Measurements from ENCODE around the gene FAF1. TPM values are rescaled to one million over a fixed set of nuclear protein-coding genes. Genes with fewer than 3 reads are reported as not detected.

The FAF1 gene
- total and polyA plus RNA-seq, 4 donors, result 27.2 to 51.6 (median 37.1) TPM

GRCh38 chr1:50422675-50422945 is 537.5 kb downstream of the FAF1 start:
- DNase-seq, result no peak

DNA sequence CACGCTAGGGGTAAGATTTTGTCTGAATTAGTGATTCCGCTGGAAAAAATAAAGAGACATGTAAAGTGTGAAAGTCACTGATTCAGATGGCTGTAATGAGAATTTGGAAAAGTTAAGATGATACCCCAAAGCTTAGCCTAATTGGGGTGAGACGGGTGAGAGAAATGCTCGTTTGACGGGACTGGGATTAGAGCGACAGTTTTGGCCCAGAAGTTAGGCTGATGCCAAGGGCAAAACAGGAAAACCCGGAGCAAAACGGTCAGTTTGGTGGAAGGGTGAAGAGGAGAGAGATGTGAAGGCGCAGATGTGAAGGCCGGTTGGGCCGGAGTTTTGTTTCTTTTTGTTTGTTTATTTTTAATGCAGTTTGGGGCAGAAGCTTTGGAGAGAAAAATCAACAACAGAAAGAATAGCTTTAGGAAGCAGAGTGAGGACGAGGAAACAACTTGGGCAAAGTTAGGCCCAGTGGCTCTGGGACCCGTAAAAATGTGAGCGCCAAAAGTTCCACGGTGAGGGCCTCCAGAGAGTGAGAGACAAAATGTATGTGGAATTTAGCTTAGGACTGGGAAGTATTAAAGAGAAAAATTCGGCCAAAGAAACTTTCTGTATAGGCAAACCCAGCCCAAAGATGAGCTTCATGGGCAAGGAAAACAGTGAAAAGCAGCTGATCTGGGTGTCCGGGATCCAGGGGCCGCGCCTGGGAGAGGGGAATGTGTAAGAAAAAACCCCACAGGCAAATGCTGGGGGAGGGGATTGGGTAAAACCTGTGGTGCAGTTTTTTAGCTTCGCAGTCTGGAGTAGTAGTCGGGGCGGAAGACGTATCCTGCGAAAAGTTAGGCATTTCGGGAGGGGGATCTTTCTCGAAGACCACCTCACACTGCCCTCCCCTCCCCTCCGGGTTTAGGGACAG is 538.0 kb downstream of the FAF1 start:
- H3K4me3 ChIP-seq, result no peak overlapping the region
- H3K36me3 ChIP-seq (ENCODE audit: control insufficient read depth in 4 of 4, insufficient read depth in 4 of 4, low read length in 4 of 4), result no peaks in the 10 kb centered on the region
- H3K9me3 ChIP-seq (ENCODE audit: control insufficient read depth in 4 of 4, insufficient read depth in 3 of 4, low read length in 3 of 4), result peaks cover 0 to 8% (median 0%) of the 10 kb centered on the region in 4 donors
- no peak overlapping the region for H3K27ac ChIP-seq (ENCODE audit: low read depth in 1 of 2, low read length in 1 of 2)
- DNase-seq, result no peak
- peaks cover 0 to 34% (median 8%) of the 10 kb centered on the region in 5 donors for H3K4me1 ChIP-seq (ENCODE audit: control insufficient read depth in 5 of 5, insufficient read depth in 5 of 5, low read length in 5 of 5)
- TF ChIP-seq, protein P1, sequence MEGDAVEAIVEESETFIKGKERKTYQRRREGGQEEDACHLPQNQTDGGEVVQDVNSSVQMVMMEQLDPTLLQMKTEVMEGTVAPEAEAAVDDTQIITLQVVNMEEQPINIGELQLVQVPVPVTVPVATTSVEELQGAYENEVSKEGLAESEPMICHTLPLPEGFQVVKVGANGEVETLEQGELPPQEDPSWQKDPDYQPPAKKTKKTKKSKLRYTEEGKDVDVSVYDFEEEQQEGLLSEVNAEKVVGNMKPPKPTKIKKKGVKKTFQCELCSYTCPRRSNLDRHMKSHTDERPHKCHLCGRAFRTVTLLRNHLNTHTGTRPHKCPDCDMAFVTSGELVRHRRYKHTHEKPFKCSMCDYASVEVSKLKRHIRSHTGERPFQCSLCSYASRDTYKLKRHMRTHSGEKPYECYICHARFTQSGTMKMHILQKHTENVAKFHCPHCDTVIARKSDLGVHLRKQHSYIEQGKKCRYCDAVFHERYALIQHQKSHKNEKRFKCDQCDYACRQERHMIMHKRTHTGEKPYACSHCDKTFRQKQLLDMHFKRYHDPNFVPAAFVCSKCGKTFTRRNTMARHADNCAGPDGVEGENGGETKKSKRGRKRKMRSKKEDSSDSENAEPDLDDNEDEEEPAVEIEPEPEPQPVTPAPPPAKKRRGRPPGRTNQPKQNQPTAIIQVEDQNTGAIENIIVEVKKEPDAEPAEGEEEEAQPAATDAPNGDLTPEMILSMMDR (IDR thresholded peaks at IDR 0.05; ENCODE audit: control extremely low read depth, extremely low read depth), result no peak
- no peak overlapping the region for H3K9ac ChIP-seq (ENCODE audit: insufficient read depth in 1 of 2, low read length in 2 of 2)
- H3K27me3 ChIP-seq (ENCODE audit: control insufficient read depth in 3 of 3, insufficient read depth in 3 of 3, low read length in 2 of 3), result peaks cover 21 to 90% (median 86%) of the 10 kb centered on the region in 3 donors
- no peak for ATAC-seq (ENCODE audit: insufficient read depth, low FRiP score)
- WGBS, 2 donors, result 17 to 23% methylated on average over 27 of the region's 27 CpGs

More at GRCh38 chr1:50422675-50422945, 537.5 kb downstream of the FAF1 start:
- no peaks in the 10 kb centered on the region for H3K36me3 ChIP-seq (ENCODE audit: control insufficient read depth in 4 of 4, insufficient read depth in 4 of 4, low read length in 4 of 4)
- H3K9ac ChIP-seq (ENCODE audit: insufficient read depth in 1 of 2, low read length in 2 of 2), result no peak overlapping the region
- H3K27me3 ChIP-seq (ENCODE audit: control insufficient read depth in 3 of 3, insufficient read depth in 3 of 3, low read length in 2 of 3), result peaks cover 21 to 90% (median 86%) of the 10 kb centered on the region in 3 donors
- peaks cover 0 to 8% (median 0%) of the 10 kb centered on the region in 4 donors for H3K9me3 ChIP-seq (ENCODE audit: control insufficient read depth in 4 of 4, insufficient read depth in 3 of 4, low read length in 3 of 4)
- no peak overlapping the region for H3K27ac ChIP-seq (ENCODE audit: low read depth in 1 of 2, low read length in 1 of 2)
- H3K4me3 ChIP-seq, result no peak overlapping the region
- WGBS, 2 donors, result 3 to 10% methylated on average over 19 to 21 of the region's 21 CpGs
- TF ChIP-seq, protein P1 (IDR thresholded peaks at IDR 0.05; ENCODE audit: control extremely low read depth, extremely low read depth), result no peak
- ATAC-seq (ENCODE audit: insufficient read depth, low FRiP score), result no peak
- H3K4me1 ChIP-seq (ENCODE audit: control insufficient read depth in 5 of 5, insufficient read depth in 5 of 5, low read length in 5 of 5), result peaks cover 0 to 35% (median 8%) of the 10 kb centered on the region in 5 donors

DNA sequence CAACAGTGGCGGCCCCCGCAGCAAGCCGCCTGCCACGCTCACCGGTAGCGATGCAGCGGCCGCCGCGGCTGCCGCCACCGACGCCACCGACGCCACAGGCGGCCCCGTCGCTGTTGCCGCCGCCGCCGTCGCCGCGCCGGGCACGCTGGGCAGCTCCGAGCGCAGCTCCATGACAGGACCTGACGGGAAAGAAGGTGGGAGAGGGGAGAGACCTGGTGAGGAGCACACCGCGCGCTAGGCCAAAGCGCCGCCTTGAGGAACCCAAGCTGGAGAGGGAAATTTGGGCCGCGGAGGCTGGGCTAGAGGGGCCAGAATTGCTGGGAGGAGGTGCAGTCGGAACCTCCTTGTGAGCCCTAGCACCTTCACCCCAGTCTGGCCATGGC is 538.7 kb downstream of the FAF1 start:
- 2 to 7% methylated on average over 32 to 38 of the region's 38 CpGs for WGBS, 2 donors
- H3K36me3 ChIP-seq (ENCODE audit: control insufficient read depth in 4 of 4, insufficient read depth in 4 of 4, low read length in 4 of 4), result no peaks in the 10 kb centered on the region
- peaks cover 0 to 8% (median 0%) of the 10 kb centered on the region in 4 donors for H3K9me3 ChIP-seq (ENCODE audit: control insufficient read depth in 4 of 4, insufficient read depth in 3 of 4, low read length in 3 of 4)
- peaks cover 18 to 90% (median 90%) of the 10 kb centered on the region in 3 donors for H3K27me3 ChIP-seq (ENCODE audit: control insufficient read depth in 3 of 3, insufficient read depth in 3 of 3, low read length in 2 of 3)
- H3K27ac ChIP-seq (ENCODE audit: low read depth in 1 of 2, low read length in 1 of 2), result no peak overlapping the region
- no peak overlapping the region for H3K9ac ChIP-seq (ENCODE audit: insufficient read depth in 1 of 2, low read length in 2 of 2)
- peaks cover 0 to 35% (median 8%) of the 10 kb centered on the region in 5 donors for H3K4me1 ChIP-seq (ENCODE audit: control insufficient read depth in 5 of 5, insufficient read depth in 5 of 5, low read length in 5 of 5)
- TF ChIP-seq, protein P1 (IDR thresholded peaks at IDR 0.05; ENCODE audit: control extremely low read depth, extremely low read depth), result no peak
- ATAC-seq (ENCODE audit: insufficient read depth, low FRiP score), result no peak
- H3K4me3 ChIP-seq, result no peak overlapping the region
- no peak for DNase-seq
